ENCODE data around the gene IL31. TPM values are rescaled to one million over a fixed set of nuclear protein-coding genes. Genes with fewer than 3 reads are reported as not detected.

The IL31 gene
- not detected for total RNA-seq

DNA sequence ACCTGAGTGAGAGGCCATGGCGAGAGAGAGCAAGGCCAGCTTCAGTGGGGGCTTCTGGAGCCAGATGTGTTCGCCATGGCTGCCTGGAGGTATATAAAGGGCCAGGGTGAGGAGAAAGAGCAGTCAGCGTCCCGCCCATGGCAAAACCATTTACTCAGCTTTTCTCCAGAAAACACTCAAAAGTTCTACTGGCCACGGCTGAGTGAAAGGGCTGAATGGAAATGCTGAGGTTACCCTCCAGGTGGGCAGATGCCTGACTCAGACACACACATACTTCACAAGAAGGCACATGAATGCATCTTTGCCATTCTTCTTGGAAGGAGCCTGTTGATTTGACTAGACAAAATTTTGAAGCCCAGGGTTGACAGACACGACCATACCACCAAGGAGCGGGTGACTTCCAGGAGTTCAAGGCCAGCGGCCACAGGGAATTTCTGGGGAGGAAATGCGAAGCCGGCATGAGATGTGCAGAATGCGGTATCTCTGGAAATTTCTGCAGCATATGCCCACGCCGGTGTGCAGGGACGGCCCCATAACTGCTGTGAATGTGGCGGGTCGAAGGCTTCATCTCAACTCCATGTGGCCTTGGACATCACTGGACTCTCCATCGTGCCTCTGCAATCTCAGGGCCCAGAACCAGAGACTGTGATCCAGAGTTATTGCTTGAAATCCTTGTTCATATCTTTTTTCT, at the start of gene IL31:
Gene IL31 (minus strand): TSS at position 67 of the 691 bp plus-strand sequence. CDS start 49 bp downstream, at position 18.
- H3K9ac ChIP-seq (ENCODE audit: low read depth in 1 of 3, low read length in 3 of 3), result no peak within 1 kb of the TSS
- no peak within 1 kb of the TSS for H3K4me3 ChIP-seq (ENCODE audit: low read length in 3 of 3)
- H3K36me3 ChIP-seq (ENCODE audit: control insufficient read depth in 3 of 3, insufficient read depth in 3 of 3, low read length in 3 of 3), result no peaks in the 10 kb centered on the region
- no peaks in the 10 kb centered on the region for H3K9me3 ChIP-seq (ENCODE audit: control insufficient read depth in 3 of 3, low read length in 3 of 3)
- H3K27ac ChIP-seq (ENCODE audit: low read depth, low read length), result no peak within 1 kb of the TSS
- no peaks in the 10 kb centered on the region for H3K4me1 ChIP-seq (ENCODE audit: control insufficient read depth in 3 of 3, insufficient read depth in 3 of 3, low read length in 3 of 3)
- peaks cover 7 to 10% (median 8%) of the 10 kb centered on the region in 3 donors for H3K27me3 ChIP-seq (ENCODE audit: control insufficient read depth in 3 of 3, insufficient read depth in 3 of 3, low read length in 3 of 3)

DNA sequence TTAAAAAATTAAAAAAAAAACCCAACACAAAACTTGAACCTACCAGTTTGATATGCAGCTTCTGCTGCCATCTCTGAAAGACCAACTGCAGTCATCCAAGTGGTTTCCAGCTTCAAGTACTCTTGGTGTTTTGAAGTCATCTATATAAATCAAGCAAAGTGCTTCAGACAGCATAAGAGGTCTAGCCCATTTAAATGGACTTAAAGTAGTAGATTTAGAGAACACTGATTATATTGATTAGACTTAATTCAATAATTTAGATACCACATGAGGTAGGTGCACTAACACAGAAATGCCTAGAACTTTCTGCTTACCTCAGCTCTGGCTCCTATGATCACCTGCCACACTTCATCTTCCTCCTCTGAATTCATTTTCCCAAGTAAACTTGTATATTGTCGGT, 42.4 kb upstream of the IL31 start:
- Histone ChIP-seq H3K27me3 (ENCODE audit: control insufficient read depth in 3 of 3, insufficient read depth in 3 of 3, low read length in 3 of 3) (no peaks in the 10 kb centered on the region), H3K9ac (ENCODE audit: low read depth in 1 of 3, low read length in 3 of 3) (no peak overlapping the region), H3K36me3 (ENCODE audit: control insufficient read depth in 3 of 3, insufficient read depth in 3 of 3, low read length in 3 of 3) (peaks cover 35 to 79% (median 62%) of the 10 kb centered on the region in 3 donors), H3K4me3 (ENCODE audit: low read length in 3 of 3) (no peak overlapping the region), H3K4me1 (ENCODE audit: control insufficient read depth in 3 of 3, insufficient read depth in 3 of 3, low read length in 3 of 3) (no peaks in the 10 kb centered on the region), H3K9me3 (ENCODE audit: control insufficient read depth in 3 of 3, low read length in 3 of 3) (no peaks in the 10 kb centered on the region), H3K27ac (ENCODE audit: low read depth, low read length) (no peak overlapping the region)

DNA sequence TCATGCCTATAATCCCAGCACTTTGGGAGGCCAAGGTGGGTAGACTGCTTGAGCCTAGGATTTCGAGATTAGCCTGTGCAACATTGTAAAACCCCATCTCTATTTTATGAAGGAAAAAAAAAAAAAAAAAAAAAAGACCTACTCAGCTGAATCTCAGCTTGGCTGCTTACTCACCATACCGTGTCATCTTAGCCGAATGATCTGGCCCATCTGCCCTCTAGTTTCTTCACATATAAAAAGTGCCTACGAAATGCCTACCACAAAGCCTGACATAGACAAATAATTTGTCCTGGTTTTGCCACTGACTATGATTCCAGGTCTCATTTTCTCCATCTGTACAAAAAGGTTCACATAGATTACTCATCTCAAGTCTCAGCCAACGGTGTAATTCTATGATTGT, 41.8 kb upstream of the IL31 start:
- Histone ChIP-seq H3K9me3 (ENCODE audit: control insufficient read depth in 3 of 3, low read length in 3 of 3) (no peaks in the 10 kb centered on the region), H3K4me1 (ENCODE audit: control insufficient read depth in 3 of 3, insufficient read depth in 3 of 3, low read length in 3 of 3) (no peaks in the 10 kb centered on the region), H3K27me3 (ENCODE audit: control insufficient read depth in 3 of 3, insufficient read depth in 3 of 3, low read length in 3 of 3) (no peaks in the 10 kb centered on the region), H3K27ac (ENCODE audit: low read depth, low read length) (no peak overlapping the region), H3K4me3 (ENCODE audit: low read length in 3 of 3) (no peak overlapping the region), H3K36me3 (ENCODE audit: control insufficient read depth in 3 of 3, insufficient read depth in 3 of 3, low read length in 3 of 3) (peaks cover 36 to 79% (median 60%) of the 10 kb centered on the region in 3 donors), H3K9ac (ENCODE audit: low read depth in 1 of 3, low read length in 3 of 3) (no peak overlapping the region)

- no peaks in the 10 kb centered on the region for H3K9me3 ChIP-seq (ENCODE audit: control insufficient read depth in 3 of 3, low read length in 3 of 3)
- no peak overlapping the region for H3K4me3 ChIP-seq (ENCODE audit: low read length in 3 of 3)
- H3K27me3 ChIP-seq (ENCODE audit: control insufficient read depth in 3 of 3, insufficient read depth in 3 of 3, low read length in 3 of 3), result peaks cover 24 to 33% (median 25%) of the 10 kb centered on the region in 3 donors
- peaks cover 5 to 13% (median 7%) of the 10 kb centered on the region in 3 donors for H3K4me1 ChIP-seq (ENCODE audit: control insufficient read depth in 3 of 3, insufficient read depth in 3 of 3, low read length in 3 of 3)
- no peak overlapping the region for H3K9ac ChIP-seq (ENCODE audit: low read depth in 1 of 3, low read length in 3 of 3)
- peaks cover 38 to 52% (median 40%) of the 10 kb centered on the region in 3 donors for H3K36me3 ChIP-seq (ENCODE audit: control insufficient read depth in 3 of 3, insufficient read depth in 3 of 3, low read length in 3 of 3)
- no peak overlapping the region for H3K27ac ChIP-seq (ENCODE audit: low read depth, low read length)
Observed at GRCh38 chr12:122208073-122208820, 34.2 kb upstream of the IL31 start.

- H3K36me3 ChIP-seq (ENCODE audit: control insufficient read depth in 3 of 3, insufficient read depth in 3 of 3, low read length in 3 of 3), result peaks cover 31 to 45% (median 34%) of the 10 kb centered on the region in 3 donors
- no peaks in the 10 kb centered on the region for H3K9me3 ChIP-seq (ENCODE audit: control insufficient read depth in 3 of 3, low read length in 3 of 3)
- H3K4me1 ChIP-seq (ENCODE audit: control insufficient read depth in 3 of 3, insufficient read depth in 3 of 3, low read length in 3 of 3), result peaks cover 8 to 18% (median 9%) of the 10 kb centered on the region in 3 donors
- no peak overlapping the region for H3K9ac ChIP-seq (ENCODE audit: low read depth in 1 of 3, low read length in 3 of 3)
- no peak overlapping the region for H3K27ac ChIP-seq (ENCODE audit: low read depth, low read length)
- H3K4me3 ChIP-seq (ENCODE audit: low read length in 3 of 3), result no peak overlapping the region
- peaks cover 25 to 42% (median 32%) of the 10 kb centered on the region in 3 donors for H3K27me3 ChIP-seq (ENCODE audit: control insufficient read depth in 3 of 3, insufficient read depth in 3 of 3, low read length in 3 of 3)
Observed at GRCh38 chr12:122207391-122207790, 33.4 kb upstream of the IL31 start.

- Histone ChIP-seq H3K9me3 (ENCODE audit: control insufficient read depth in 3 of 3, low read length in 3 of 3) (no peaks in the 10 kb centered on the region), H3K27ac (ENCODE audit: low read depth, low read length) (no peak overlapping the region), H3K4me1 (ENCODE audit: control insufficient read depth in 3 of 3, insufficient read depth in 3 of 3, low read length in 3 of 3) (peaks cover 8 to 18% (median 9%) of the 10 kb centered on the region in 3 donors), H3K36me3 (ENCODE audit: control insufficient read depth in 3 of 3, insufficient read depth in 3 of 3, low read length in 3 of 3) (peaks cover 30 to 41% (median 32%) of the 10 kb centered on the region in 3 donors), H3K9ac (ENCODE audit: low read depth in 1 of 3, low read length in 3 of 3) (no peak overlapping the region), H3K27me3 (ENCODE audit: control insufficient read depth in 3 of 3, insufficient read depth in 3 of 3, low read length in 3 of 3) (peaks cover 25 to 46% (median 34%) of the 10 kb centered on the region in 3 donors), H3K4me3 (ENCODE audit: low read length in 3 of 3) (no peak overlapping the region)
Observed at GRCh38 chr12:122206976-122207375, 33.0 kb upstream of the IL31 start.

GRCh38 chr12:122206111-122206881, 32.3 kb upstream of the IL31 start:
- H3K27ac ChIP-seq (ENCODE audit: low read depth, low read length), result no peak overlapping the region
- H3K4me1 ChIP-seq (ENCODE audit: control insufficient read depth in 3 of 3, insufficient read depth in 3 of 3, low read length in 3 of 3), result peaks cover 8 to 18% (median 9%) of the 10 kb centered on the region in 3 donors
- no peak overlapping the region for H3K9ac ChIP-seq (ENCODE audit: low read depth in 1 of 3, low read length in 3 of 3)
- no peak overlapping the region for H3K4me3 ChIP-seq (ENCODE audit: low read length in 3 of 3)
- H3K9me3 ChIP-seq (ENCODE audit: control insufficient read depth in 3 of 3, low read length in 3 of 3), result no peaks in the 10 kb centered on the region
- peaks cover 32 to 53% (median 40%) of the 10 kb centered on the region in 3 donors for H3K27me3 ChIP-seq (ENCODE audit: control insufficient read depth in 3 of 3, insufficient read depth in 3 of 3, low read length in 3 of 3)
- peaks cover 27 to 36% (median 28%) of the 10 kb centered on the region in 3 donors for H3K36me3 ChIP-seq (ENCODE audit: control insufficient read depth in 3 of 3, insufficient read depth in 3 of 3, low read length in 3 of 3)

- H3K9ac ChIP-seq (ENCODE audit: low read depth in 1 of 3, low read length in 3 of 3), result no peak overlapping the region
- peaks cover 40 to 62% (median 49%) of the 10 kb centered on the region in 3 donors for H3K27me3 ChIP-seq (ENCODE audit: control insufficient read depth in 3 of 3, insufficient read depth in 3 of 3, low read length in 3 of 3)
- no peak overlapping the region for H3K4me3 ChIP-seq (ENCODE audit: low read length in 3 of 3)
- peaks cover 23 to 29% (median 26%) of the 10 kb centered on the region in 3 donors for H3K36me3 ChIP-seq (ENCODE audit: control insufficient read depth in 3 of 3, insufficient read depth in 3 of 3, low read length in 3 of 3)
- H3K9me3 ChIP-seq (ENCODE audit: control insufficient read depth in 3 of 3, low read length in 3 of 3), result no peaks in the 10 kb centered on the region
- H3K27ac ChIP-seq (ENCODE audit: low read depth, low read length), result no peak overlapping the region
- peaks cover 8 to 18% (median 9%) of the 10 kb centered on the region in 3 donors for H3K4me1 ChIP-seq (ENCODE audit: control insufficient read depth in 3 of 3, insufficient read depth in 3 of 3, low read length in 3 of 3)
Observed at GRCh38 chr12:122205053-122205925, 31.3 kb upstream of the IL31 start.

Measured in skeletal muscle tissue (tissue), 4 donors.